Thyroid gland (tissue), 4 donors: ENCODE measurements around the gene VKORC1L1.
"Not testable (repeated sequence)": the region's sequence is repeated elsewhere in the genome, so short reads cannot be mapped to it uniquely, and the experiment has no call there.

Experiments used
- CTCF ChIP-seq, 6 experiments: fragments of 200-600 bp in 3 of 6; fragments of 450-650 bp in 3 of 6; sonication (generic) in 3 of 6; IDR thresholded peaks; one replicate each; pipeline ENCODE4 v1.5.1; 2016 to 2019; ENCODE audit warnings: antibody characterized with exemption in 6 of 6, mild to moderate bottlenecking in 2 of 6, inconsistent platforms in 1 of 6, moderate library complexity in 1 of 6
- POLR2A ChIP-seq, 2 donors: fragments of 450-650 bp; IDR thresholded peaks; one replicate each; pipeline ENCODE4 v1.6.1; 2017; ENCODE audit warnings: antibody characterized with exemption in 2 of 2, mild to moderate bottlenecking in 2 of 2, moderate library complexity in 1 of 2

- TF ChIP-seq POLR2A, CTCF (IDR thresholded peaks at IDR 0.05): not testable (repeated sequence)
Measured at GRCh38 chr7:66000823-66001417, 128.0 kb downstream of the VKORC1L1 start.
